SU-DHL-6 (cell line): Measurements from ENCODE around the gene ENO2.
A peak's percentile ranks its signal among the peaks of the same experiment; 100 is the strongest.
"Not testable (repeated sequence)": the region's sequence is repeated elsewhere in the genome, so short reads cannot be mapped to it uniquely, and the experiment has no call there.

Source experiments
- H2AFZ ChIP-seq: fragments of 200-600 bp; sonication (generic); 2 replicates; pipeline ENCODE4 v1.6.1; 2014; ENCODE audit warnings: low read depth, mild to moderate bottlenecking, moderate library complexity, mixed read lengths, antibody characterized with exemption, low read length; ENCODE audit not compliant: severe bottlenecking
- H3F3A ChIP-seq: fragments of 200-600 bp; shearing (Covaris generic); 2 replicates; pipeline ENCODE4 v1.6.0; 2016; ENCODE audit warnings: antibody characterized with exemption, mild to moderate bottlenecking; ENCODE audit not compliant: insufficient read depth
- H3K27ac ChIP-seq: fragments of 200-600 bp; sonication (generic); 2 replicates; pipeline ENCODE4 v1.5.1; 2016; ENCODE audit warnings: low read depth, mild to moderate bottlenecking, low read length, moderate library complexity, mixed read lengths
- H3K27me3 ChIP-seq: fragments of 200-600 bp; sonication (generic), shearing (Covaris generic); 2 replicates; pipeline ENCODE4 v1.6.0; 2014; ENCODE audit warnings: mild to moderate bottlenecking, low read length
- H3K36me3 ChIP-seq: fragments of 200-600 bp; sonication (generic); 2 replicates; pipeline ENCODE4 v1.6.1; 2014; ENCODE audit warnings: mild to moderate bottlenecking, low read length, mixed read lengths
- H3K4me2 ChIP-seq: fragments of 300-600, 200-600 bp; shearing (Covaris generic), sonication (generic); 2 replicates; pipeline ENCODE4 v1.6.0; 2014; ENCODE audit warnings: low read length, low read depth, mild to moderate bottlenecking; ENCODE audit not compliant: poor library complexity, severe bottlenecking
- H3K4me3 ChIP-seq: fragments of 200-600 bp; sonication (generic); 2 replicates; pipeline ENCODE4 v1.5.1; 2014; ENCODE audit warnings: antibody characterized with exemption, low read length, mild to moderate bottlenecking, mixed read lengths; ENCODE audit not compliant: insufficient read depth, poor library complexity, severe bottlenecking
- H3K79me2 ChIP-seq: fragments of 200-600 bp; sonication (generic); 2 replicates; pipeline ENCODE4 v1.6.1; 2014; ENCODE audit warnings: mild to moderate bottlenecking, low read length, moderate library complexity; ENCODE audit not compliant: insufficient read depth
- H3K9ac ChIP-seq: fragments of 200-600 bp; sonication (generic); 2 replicates; pipeline ENCODE4 v1.7.0; 2014; ENCODE audit warnings: mild to moderate bottlenecking, low read length
- H3K9me2 ChIP-seq: fragments of 200-600 bp; sonication (generic); replicated peaks from 2 replicates; pipeline ENCODE4 v1.6.1; 2014; ENCODE audit warnings: low read length; ENCODE audit not compliant: insufficient read depth
- H3K9me3 ChIP-seq: fragments of 200-600 bp; sonication (generic); 2 replicates; pipeline ENCODE4 v1.6.1; 2014; ENCODE audit warnings: low read length, mixed read lengths; ENCODE audit not compliant: insufficient read depth
- H4K20me1 ChIP-seq: fragments of 200-600 bp; sonication (generic); 2 replicates; pipeline ENCODE4 v1.6.1; 2014; ENCODE audit warnings: low read depth, mild to moderate bottlenecking, antibody characterized with exemption, low read length, moderate library complexity, mixed read lengths
- CTCF ChIP-seq: fragments of 200-600 bp; sonication (generic); IDR thresholded peaks from one replicate; pipeline ENCODE4 v1.5.1; 2017; ENCODE audit warnings: antibody characterized with exemption, mild to moderate bottlenecking, low read length, moderate library complexity; ENCODE audit not compliant: insufficient read depth, poor library complexity, severe bottlenecking
- EZH2phosphoT487 ChIP-seq: fragments of 200-600 bp; sonication (generic), shearing (Covaris generic); conservative IDR thresholded peaks from 2 replicates; pipeline ENCODE4 v1.6.1; 2018; ENCODE audit warnings: mild to moderate bottlenecking, antibody characterized with exemption, low read length, moderate library complexity, mixed read lengths

The ENO2 gene

GRCh38 chr12:6905414-6906040 lies 8.9 kb upstream of the ENO2 start:
- no peak overlapping the region for H2AFZ ChIP-seq
- H3K9ac ChIP-seq = peak overlapping the region; percentile 83
- H3K9me3 ChIP-seq = no peaks in the 10 kb centered on the region
- no peaks in the 10 kb centered on the region for H4K20me1 ChIP-seq
- no peaks in the 10 kb centered on the region for H3K36me3 ChIP-seq
- H3K4me3 ChIP-seq = peak overlapping the region; percentile 95
- H3K27ac ChIP-seq = no peak overlapping the region
- H3K9me2 ChIP-seq = no peaks in the 10 kb centered on the region
- no peaks in the 10 kb centered on the region for H3K27me3 ChIP-seq
- no peaks in the 10 kb centered on the region for H3K79me2 ChIP-seq
- TF ChIP-seq CTCF = no peak
- TF ChIP-seq EZH2phosphoT487 = no peak
- no peaks in the 10 kb centered on the region for H3F3A ChIP-seq
- H3K4me2 ChIP-seq = peak overlapping the region; percentile 99

DNA sequence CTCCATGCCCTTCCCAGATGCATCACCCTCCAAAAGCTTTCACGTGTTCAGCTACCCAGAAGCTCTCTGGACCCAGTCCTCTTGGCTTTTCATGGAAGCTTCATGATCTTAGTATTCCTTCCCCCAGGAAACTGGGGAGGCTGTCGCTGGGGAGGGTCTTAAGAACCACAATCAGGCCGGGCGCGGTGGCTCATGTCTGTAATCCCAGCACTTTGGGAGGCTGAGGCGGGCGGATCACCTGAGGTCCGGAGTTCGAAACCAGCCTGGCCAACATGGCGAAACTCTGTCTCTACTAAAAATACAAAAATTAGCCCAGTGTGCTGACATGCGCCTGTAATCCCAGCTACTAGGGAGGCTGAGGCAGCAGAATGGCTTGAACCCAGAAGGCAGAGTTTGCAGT lies 6.2 kb upstream of the ENO2 start:
- not testable (repeated sequence) for H2AFZ ChIP-seq, H4K20me1 ChIP-seq, H3K27ac ChIP-seq, H3K9me2 ChIP-seq, H3F3A ChIP-seq, H3K4me2 ChIP-seq, H3K9me3 ChIP-seq, H3K27me3 ChIP-seq, H3K4me3 ChIP-seq, H3K9ac ChIP-seq, H3K79me2 ChIP-seq, H3K36me3 ChIP-seq

DNA sequence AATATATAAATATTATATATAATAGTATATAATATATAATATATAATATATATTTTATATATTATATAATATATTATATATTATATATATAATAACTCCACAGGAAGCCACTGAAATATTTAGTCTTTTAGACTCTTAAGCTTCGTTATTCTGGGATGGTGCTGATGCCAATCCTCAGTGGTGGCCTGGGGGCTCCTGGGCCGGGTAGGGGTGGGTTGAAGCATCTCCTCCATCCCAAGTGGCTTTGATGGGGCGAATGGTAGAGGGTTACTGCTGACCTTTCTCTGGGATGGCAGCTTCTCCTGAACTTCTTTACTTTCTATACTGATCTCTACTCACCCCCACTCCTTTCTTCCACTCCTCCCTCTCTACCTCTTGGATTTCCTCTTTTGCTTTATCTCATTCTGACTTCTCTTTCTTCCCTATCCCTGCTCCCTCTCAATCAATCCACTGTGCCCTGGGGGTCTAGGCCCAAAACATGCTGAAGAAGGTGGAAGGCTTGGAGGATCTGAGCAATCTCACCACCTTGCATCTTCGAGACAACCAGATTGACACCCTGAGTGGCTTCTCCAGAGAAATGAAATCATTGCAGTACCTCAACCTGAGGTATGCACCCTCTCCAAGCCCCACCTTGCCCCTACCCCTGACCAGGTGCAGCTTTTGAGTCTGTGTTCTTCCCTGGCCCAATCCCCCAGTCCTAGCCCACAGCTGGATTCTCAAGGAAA lies 4.8 kb upstream of the ENO2 start:
- H3K27me3 ChIP-seq = no peaks in the 10 kb centered on the region
- H3K79me2 ChIP-seq = no peaks in the 10 kb centered on the region
- H4K20me1 ChIP-seq = no peaks in the 10 kb centered on the region
- no peak overlapping the region for H3K4me2 ChIP-seq
- H3K9ac ChIP-seq = no peak overlapping the region
- H3K9me3 ChIP-seq = no peaks in the 10 kb centered on the region
- no peak overlapping the region for H2AFZ ChIP-seq
- TF ChIP-seq CTCF (no peak), EZH2phosphoT487 (no peak)
- H3K27ac ChIP-seq = no peak overlapping the region
- H3F3A ChIP-seq = no peaks in the 10 kb centered on the region
- no peaks in the 10 kb centered on the region for H3K36me3 ChIP-seq
- no peaks in the 10 kb centered on the region for H3K9me2 ChIP-seq
- no peak overlapping the region for H3K4me3 ChIP-seq

DNA sequence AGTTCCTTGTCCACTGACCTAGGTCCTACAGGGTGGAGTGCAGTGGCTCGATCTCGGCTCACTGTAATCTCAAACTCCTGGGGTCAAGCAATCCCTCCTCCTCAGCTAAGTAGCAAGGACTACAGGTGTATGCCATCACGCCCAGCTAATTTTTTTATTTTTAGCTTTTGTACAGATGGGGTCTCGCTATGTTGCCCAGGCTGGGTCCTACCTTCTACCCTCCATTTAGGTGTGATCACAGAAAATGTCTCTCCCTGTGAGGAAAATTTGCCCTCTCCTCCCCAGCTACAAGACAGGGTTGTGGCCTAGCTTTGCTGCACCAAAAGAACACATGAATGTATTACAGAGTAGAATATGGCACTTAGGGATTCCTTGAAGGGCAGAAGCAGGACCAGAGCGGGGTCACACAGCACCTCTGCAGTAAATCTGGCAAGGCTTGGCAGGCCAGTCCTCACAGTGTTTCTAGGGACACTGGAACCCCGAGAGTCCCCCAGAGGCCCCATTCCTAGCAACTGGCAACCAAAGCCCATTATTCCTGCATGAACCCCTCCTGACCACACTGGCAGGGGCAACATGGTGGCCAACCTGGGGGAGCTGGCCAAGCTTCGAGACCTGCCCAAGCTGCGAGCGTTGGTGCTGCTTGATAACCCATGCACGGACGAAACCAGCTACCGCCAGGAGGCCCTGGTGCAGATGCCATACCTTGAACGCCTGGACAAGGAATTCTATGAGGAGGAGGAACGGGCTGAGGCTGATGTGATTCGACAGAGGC lies 2.0 kb upstream of the ENO2 start:
- no peak for TF ChIP-seq CTCF
- no peak for TF ChIP-seq EZH2phosphoT487
- no peaks in the 10 kb centered on the region for H3K36me3 ChIP-seq
- no peak overlapping the region for H2AFZ ChIP-seq

More for the DNA sequence above, 2.0 kb upstream of the ENO2 start:
- no peak overlapping the region for H3K4me2 ChIP-seq
- H3F3A ChIP-seq = no peaks in the 10 kb centered on the region
- H3K9ac ChIP-seq = no peak overlapping the region
- H3K9me2 ChIP-seq = no peaks in the 10 kb centered on the region
- no peak overlapping the region for H3K27ac ChIP-seq
- H3K9me3 ChIP-seq = no peaks in the 10 kb centered on the region
- H3K79me2 ChIP-seq = no peaks in the 10 kb centered on the region
- no peaks in the 10 kb centered on the region for H3K27me3 ChIP-seq
- H4K20me1 ChIP-seq = no peaks in the 10 kb centered on the region
- no peak overlapping the region for H3K4me3 ChIP-seq
